IMR-90 (cell line): ENCODE measurements around the gene TTI1. TPM values are rescaled to one million over a fixed set of nuclear protein-coding genes. Genes with fewer than 3 reads are reported as not detected.

ENCODE experiments used
- ATAC-seq: fragments of 200-7000 bp; cut with Tn5 transposase; 2 replicates; pipeline ENCODE4 v1.9.1; 2020; ENCODE audit warnings: low read depth, mild to moderate bottlenecking, moderate library complexity
- BruUV-seq: library from RNA; stranded (reverse); fragments of 400-500 nt; replicated peaks from 2 replicates; lab custom pipeline; 2021; lab: Mats Ljungman, UMichigan
- CTCF ChIA-PET: fragments of 300-600 bp; formaldehyde crosslinking; extraction: SDS; loops from one replicate; lab custom pipeline; 2021; ENCODE audit warnings: antibody characterized with exemption; lab: Yijun Ruan, JAX
- POLR2A ChIA-PET: fragments of 300-600 bp; sonication (Branson Sonifier 250); formaldehyde crosslinking; loops from one replicate; lab custom pipeline; 2022; ENCODE audit warnings: antibody characterized with exemption; ENCODE audit not compliant: unreplicated experiment; lab: Charles Lee
- DNase-seq: peaks from one replicate; pipeline ENCODE4 v3.0.0; 2013
- H2AFZ ChIP-seq: replicated peaks from 2 replicates; pipeline ENCODE3; 2013; ENCODE audit warnings: low read length, mild to moderate bottlenecking; ENCODE audit not compliant: poor library complexity
- H2AK5ac ChIP-seq: 2 replicates; pipeline ENCODE4 v1.6.1; 2013; ENCODE audit warnings: low read depth, low read length, inconsistent platforms
- H2AK9ac ChIP-seq: replicated peaks from 2 replicates; pipeline ENCODE3; 2013; ENCODE audit warnings: mild to moderate bottlenecking, low read depth, low read length, moderate library complexity; ENCODE audit not compliant: poor library complexity
- H2BK120ac ChIP-seq: 2 replicates; pipeline ENCODE4 v1.6.1; 2013; ENCODE audit warnings: low read depth, low read length, inconsistent platforms
- H2BK15ac ChIP-seq: 3 replicates; pipeline ENCODE4 v1.6.1; 2013; ENCODE audit warnings: low read depth, low read length, inconsistent platforms
- H2BK20ac ChIP-seq: 2 replicates; pipeline ENCODE4 v1.6.1; 2013; ENCODE audit warnings: low read depth, mild to moderate bottlenecking, inconsistent platforms, low read length, moderate library complexity
- H2BK5ac ChIP-seq: 2 replicates; pipeline ENCODE4 v1.6.1; 2013; ENCODE audit warnings: mild to moderate bottlenecking, low read depth, low read length, inconsistent platforms; ENCODE audit not compliant: poor library complexity, severe bottlenecking
- H3K14ac ChIP-seq: replicated peaks from 2 replicates; pipeline ENCODE4 v1.6.1; 2013; ENCODE audit warnings: low read depth, low read length, inconsistent platforms
- H3K18ac ChIP-seq: 2 replicates; pipeline ENCODE4 v1.6.1; 2013; ENCODE audit warnings: low read depth, low read length, control low read depth
- H3K23ac ChIP-seq: 2 replicates; pipeline ENCODE4 v1.6.1; 2013; ENCODE audit warnings: low read depth, low read length, inconsistent platforms
- H3K27ac ChIP-seq: 2 replicates; pipeline ENCODE4 v1.5.1; 2013; ENCODE audit warnings: mild to moderate bottlenecking, control low read depth, low read length; ENCODE audit not compliant: insufficient read depth
- H3K27me3 ChIP-seq: 2 replicates; pipeline ENCODE4 v1.6.1; 2013; ENCODE audit warnings: low read length; ENCODE audit not compliant: control insufficient read depth, insufficient read depth
- H3K36me3 ChIP-seq: 2 replicates; pipeline ENCODE4 v1.6.1; 2013; ENCODE audit warnings: low read length, mixed read lengths; ENCODE audit not compliant: control insufficient read depth, insufficient read depth
- H3K4ac ChIP-seq: 2 replicates; pipeline ENCODE4 v1.6.1; 2013; ENCODE audit warnings: low read depth, low read length, inconsistent platforms
- H3K4me1 ChIP-seq: 2 replicates; pipeline ENCODE4 v1.6.1; 2013; ENCODE audit warnings: low read length, mixed read lengths; ENCODE audit not compliant: control insufficient read depth, insufficient read depth
- H3K4me2 ChIP-seq: 2 replicates; pipeline ENCODE4 v1.6.1; 2013; ENCODE audit warnings: low read depth, mild to moderate bottlenecking, control low read depth, low read length, moderate library complexity
- H3K4me3 ChIP-seq: 2 replicates; pipeline ENCODE4 v1.5.1; 2013; ENCODE audit warnings: low read depth, mild to moderate bottlenecking, control low read depth, low read length, moderate library complexity; ENCODE audit not compliant: insufficient read depth
- H3K56ac ChIP-seq: 2 replicates; pipeline ENCODE4 v1.6.1; 2013; ENCODE audit warnings: low read length, inconsistent platforms; ENCODE audit not compliant: insufficient read depth; ENCODE audit errors: extremely low read depth
- H3K79me1 ChIP-seq, 2 experiments: 2 replicates each; pipeline ENCODE4 v1.6.1; 2013; ENCODE audit warnings: low read length in 2 of 2, inconsistent platforms in 1 of 2, low read depth in 1 of 2
- H3K9ac ChIP-seq: 2 replicates; pipeline ENCODE4 v1.6.1; 2013; ENCODE audit warnings: low read depth, low read length, control low read depth
- H3K9me1 ChIP-seq: 2 replicates; pipeline ENCODE4 v1.6.1; 2013; ENCODE audit warnings: low read length, inconsistent platforms; ENCODE audit not compliant: insufficient read depth
- H3K9me3 ChIP-seq: 2 replicates; pipeline ENCODE4 v1.6.1; 2013; ENCODE audit warnings: low read length; ENCODE audit not compliant: control insufficient read depth, insufficient read depth
- H4K20me1 ChIP-seq: 2 replicates; pipeline ENCODE4 v1.6.1; 2013; ENCODE audit warnings: low read length, inconsistent platforms; ENCODE audit not compliant: insufficient read depth
- H4K5ac ChIP-seq: 2 replicates; pipeline ENCODE4 v1.6.1; 2013; ENCODE audit warnings: mild to moderate bottlenecking, low read depth, low read length, control low read depth
- H4K8ac ChIP-seq, 2 experiments: 2 replicates each; pipeline ENCODE4 v1.6.1; 2013; ENCODE audit warnings: low read depth in 2 of 2, low read length in 2 of 2, control low read depth in 1 of 2, inconsistent platforms in 1 of 2
- H4K91ac ChIP-seq: 2 replicates; pipeline ENCODE4 v1.6.1; 2013; ENCODE audit warnings: low read depth, low read length, inconsistent platforms; ENCODE audit not compliant: insufficient read depth
- BHLHE40 ChIP-seq: fragments of 150-350 bp; IDR thresholded peaks from 2 replicates; pipeline ENCODE4 v1.6.1; 2016; ENCODE audit warnings: mild to moderate bottlenecking, low read depth, low read length
- CEBPB ChIP-seq: IDR thresholded peaks from 2 replicates; pipeline ENCODE4 v1.6.1; 2012; ENCODE audit warnings: low read depth, low read length, improper control_type of control experiment
- FOS ChIP-seq: fragments of 150-350 bp; IDR thresholded peaks from 2 replicates; pipeline ENCODE4 v1.6.1; 2016; ENCODE audit warnings: low read depth, low read length
- MAFK ChIP-seq: IDR thresholded peaks from 2 replicates; pipeline ENCODE4 v1.6.1; 2012; ENCODE audit warnings: low read depth, low read length, improper control_type of control experiment
- MAZ ChIP-seq: IDR thresholded peaks from 2 replicates; pipeline ENCODE4 v1.6.1; 2012; ENCODE audit warnings: low read depth, mild to moderate bottlenecking, low read length, improper control_type of control experiment, moderate library complexity, borderline replicate concordance
- POLR2A ChIP-seq: IDR thresholded peaks from 2 replicates; pipeline ENCODE4 v1.6.1; 2012; ENCODE audit warnings: mild to moderate bottlenecking, low read depth, low read length
- RAD21 ChIP-seq: IDR thresholded peaks from 2 replicates; pipeline ENCODE4 v1.6.1; 2012; ENCODE audit warnings: low read length, improper control_type of control experiment
- RFX5 ChIP-seq: IDR thresholded peaks from 2 replicates; pipeline ENCODE4 v1.8.0; 2012; ENCODE audit warnings: low read depth, mild to moderate bottlenecking, low read length, moderate library complexity
- SMC3 ChIP-seq: fragments of 150-350 bp; IDR thresholded peaks from 2 replicates; pipeline ENCODE4 v1.6.1; 2016; ENCODE audit warnings: low read depth, mild to moderate bottlenecking, antibody characterized with exemption, low read length, moderate library complexity
- WGBS, 2 experiments: methylation state at CpG; one replicate each; pipeline versions ENCODE4 v1.1.5 to v1.1.7; 2013; ENCODE audit warnings: missing lambda C conversion rate in 2 of 2; ENCODE audit not compliant: insufficient read length in 1 of 2; ENCODE audit errors: extremely low coverage in 2 of 2; 5-methylcytosine and 5-hydroxymethylcytosine counted together
- dilution Hi-C: fragments of 300-500 bp; cut with HindIII; formaldehyde crosslinking; loops from one replicate; pipeline ENCODE4 v1.14.3; 2018; ENCODE audit warnings: low sequenced_read_pairs; ENCODE audit not compliant: unreplicated experiment
- in situ Hi-C: fragments of 300-500 bp; cut with MboI; formaldehyde crosslinking; loops from 3 replicates; pipeline ENCODE4 v1.14.3; 2019; ENCODE audit warnings: low sequenced_read_pairs, inconsistent platforms, mixed read lengths
- intact Hi-C: fragments of 100-400 bp; cut with micrococcal nuclease; formaldehyde crosslinking; loops from 2 replicates; pipeline ENCODE4 v1.10.0; 2022
- polyA plus RNA-seq, 3 experiments: library from polyadenylated mRNA; depleted of rRNA; stranded (reverse); fragments of >200 nt; gene quantifications; 2 replicates each; pipeline ENCODE4 v1.2.3, GENCODE V29; 2012; ENCODE audit warnings: low replicate concordance in 1 of 3
- total RNA-seq: library from RNA; depleted of rRNA; stranded (reverse); fragments of >200 nt; gene quantifications from 2 replicates; pipeline ENCODE4 v1.2.3, GENCODE V29; 2012
- TF ChIP-seq, protein P1 (sequence below): fragments of 150-350 bp; IDR thresholded peaks from 2 replicates; pipeline ENCODE4 v1.6.1; 2017; ENCODE audit warnings: mild to moderate bottlenecking, antibody characterized with exemption, low read length, low read depth
- TF ChIP-seq, protein P2 (sequence below): conservative IDR thresholded peaks from 2 replicates; pipeline ENCODE4 v1.5.1; 2012; ENCODE audit warnings: mild to moderate bottlenecking, low read depth, low read length, improper control_type of control experiment
- TF ChIP-seq, protein P3 (sequence below): fragments of 150-350 bp; IDR thresholded peaks from 2 replicates; pipeline ENCODE4 v1.6.1; 2016; ENCODE audit warnings: low read depth, mild to moderate bottlenecking, low read length, moderate library complexity, borderline replicate concordance

Gene TTI1
- total and polyA plus RNA-seq, 2 of the 4 experiments (the other 2 are of a cell fraction): 12.5 to 17.6 TPM

DNA sequence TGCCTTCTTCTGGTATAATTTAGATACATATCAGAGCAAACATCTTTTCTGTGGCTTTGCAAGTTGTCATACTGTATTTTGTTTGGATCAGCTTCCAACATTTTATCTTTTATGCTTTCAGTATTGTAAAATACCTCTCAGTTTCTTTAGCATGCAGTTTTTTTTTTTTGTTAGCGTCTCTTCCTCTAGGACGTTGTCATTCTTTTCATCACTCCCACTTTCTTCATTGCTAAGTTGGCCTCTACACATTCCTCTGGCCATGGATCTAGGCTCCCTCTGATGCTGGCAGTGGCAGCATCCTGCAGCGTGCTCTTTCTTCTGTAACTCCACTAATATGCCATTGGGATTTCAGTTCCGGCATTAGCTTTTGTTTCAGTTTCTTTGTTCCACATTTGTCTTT lies 22.0 kb upstream of the TTI1 start:
- dilution Hi-C loops: no loop called here
- no peak overlapping the region for H3K4me2 ChIP-seq

More for the DNA sequence above, 22.0 kb upstream of the TTI1 start:
- Histone ChIP-seq H2AK5ac (no peak overlapping the region), H3K9ac (no peak overlapping the region), H3K4me1 (peaks cover 2% of the 10 kb centered on the region), H3K36me3 (peaks cover 21% of the 10 kb centered on the region), H3K4ac (no peak overlapping the region), H3K9me3 (no peaks in the 10 kb centered on the region), H3K9me1 (peaks cover under 1% of the 10 kb centered on the region; the same call in 1 of the 2 replicates), H2BK20ac (no peak overlapping the region), H3K14ac (no peak overlapping the region), H3K4me3 (no peak overlapping the region), H2AFZ (no peak overlapping the region), H2BK15ac (no peak overlapping the region), H3K79me1 (peaks cover 38 to 54% of the 10 kb centered on the region in 2 experiments), H3K27me3 (no peaks in the 10 kb centered on the region), H4K8ac (no peak overlapping the region), H2BK120ac (no peak overlapping the region), H4K20me1 (peaks cover 10% of the 10 kb centered on the region; the same call in 1 of the 2 replicates), H3K18ac (no peak overlapping the region), H3K56ac (no peak overlapping the region), H4K91ac (no peak overlapping the region), H2BK5ac (no peak overlapping the region), H3K27ac (no peak overlapping the region), H3K23ac (no peak overlapping the region), H2AK9ac (no peak overlapping the region), H4K5ac (no peak overlapping the region)
- DNase-seq (no peak), ATAC-seq (no peak)
- no TSS peak for BruUV-seq
- WGBS, 2 experiments: 53% methylated on average over 2 of the region's 4 CpGs; no CpG with 5 or more reads in 1 of the 2 experiments
- in situ Hi-C loops: loop anchor here (5.0 to 10.0 kb wide), 3 partner anchors 167 to 490 kb away; no protein-coding TSS in a partner anchor
- CTCF ChIA-PET: no interaction called here
- TF ChIP-seq FOS (no peak), MAZ (no peak), RFX5 (no peak), POLR2A (no peak), SMC3 (no peak), RAD21 (no peak), BHLHE40 (no peak), CEBPB (no peak), MAFK (no peak)
- TF ChIP-seq, protein P1, sequence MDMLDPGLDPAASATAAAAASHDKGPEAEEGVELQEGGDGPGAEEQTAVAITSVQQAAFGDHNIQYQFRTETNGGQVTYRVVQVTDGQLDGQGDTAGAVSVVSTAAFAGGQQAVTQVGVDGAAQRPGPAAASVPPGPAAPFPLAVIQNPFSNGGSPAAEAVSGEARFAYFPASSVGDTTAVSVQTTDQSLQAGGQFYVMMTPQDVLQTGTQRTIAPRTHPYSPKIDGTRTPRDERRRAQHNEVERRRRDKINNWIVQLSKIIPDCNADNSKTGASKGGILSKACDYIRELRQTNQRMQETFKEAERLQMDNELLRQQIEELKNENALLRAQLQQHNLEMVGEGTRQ: no peak
- TF ChIP-seq, protein P2, sequence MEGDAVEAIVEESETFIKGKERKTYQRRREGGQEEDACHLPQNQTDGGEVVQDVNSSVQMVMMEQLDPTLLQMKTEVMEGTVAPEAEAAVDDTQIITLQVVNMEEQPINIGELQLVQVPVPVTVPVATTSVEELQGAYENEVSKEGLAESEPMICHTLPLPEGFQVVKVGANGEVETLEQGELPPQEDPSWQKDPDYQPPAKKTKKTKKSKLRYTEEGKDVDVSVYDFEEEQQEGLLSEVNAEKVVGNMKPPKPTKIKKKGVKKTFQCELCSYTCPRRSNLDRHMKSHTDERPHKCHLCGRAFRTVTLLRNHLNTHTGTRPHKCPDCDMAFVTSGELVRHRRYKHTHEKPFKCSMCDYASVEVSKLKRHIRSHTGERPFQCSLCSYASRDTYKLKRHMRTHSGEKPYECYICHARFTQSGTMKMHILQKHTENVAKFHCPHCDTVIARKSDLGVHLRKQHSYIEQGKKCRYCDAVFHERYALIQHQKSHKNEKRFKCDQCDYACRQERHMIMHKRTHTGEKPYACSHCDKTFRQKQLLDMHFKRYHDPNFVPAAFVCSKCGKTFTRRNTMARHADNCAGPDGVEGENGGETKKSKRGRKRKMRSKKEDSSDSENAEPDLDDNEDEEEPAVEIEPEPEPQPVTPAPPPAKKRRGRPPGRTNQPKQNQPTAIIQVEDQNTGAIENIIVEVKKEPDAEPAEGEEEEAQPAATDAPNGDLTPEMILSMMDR: no peak
- TF ChIP-seq, protein P3, sequence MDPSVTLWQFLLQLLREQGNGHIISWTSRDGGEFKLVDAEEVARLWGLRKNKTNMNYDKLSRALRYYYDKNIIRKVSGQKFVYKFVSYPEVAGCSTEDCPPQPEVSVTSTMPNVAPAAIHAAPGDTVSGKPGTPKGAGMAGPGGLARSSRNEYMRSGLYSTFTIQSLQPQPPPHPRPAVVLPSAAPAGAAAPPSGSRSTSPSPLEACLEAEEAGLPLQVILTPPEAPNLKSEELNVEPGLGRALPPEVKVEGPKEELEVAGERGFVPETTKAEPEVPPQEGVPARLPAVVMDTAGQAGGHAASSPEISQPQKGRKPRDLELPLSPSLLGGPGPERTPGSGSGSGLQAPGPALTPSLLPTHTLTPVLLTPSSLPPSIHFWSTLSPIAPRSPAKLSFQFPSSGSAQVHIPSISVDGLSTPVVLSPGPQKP: no peak
- intact Hi-C loops: loop anchor here (5.0 kb wide), 1 partner anchor 352 kb away; no protein-coding TSS in a partner anchor
- POLR2A ChIA-PET: no interaction called here
